PC-9 (cell line): ENCODE measurements around the gene SENP8.
"Not testable (repeated sequence)": the region's sequence is repeated elsewhere in the genome, so short reads cannot be mapped to it uniquely, and the experiment has no call there.

Experiments
- EZH2 ChIP-seq: fragments of 200-600 bp; sonication (generic); IDR thresholded peaks from 2 replicates; pipeline ENCODE4 v1.8.0; 2017; ENCODE audit warnings: antibody characterized with exemption, low read depth
- TF ChIP-seq, protein P1 (sequence below): fragments of 200-600 bp; sonication (generic); conservative IDR thresholded peaks from 2 replicates; pipeline ENCODE4 v1.6.1; 2017; ENCODE audit warnings: mixed run types, antibody characterized with exemption, mild to moderate bottlenecking, moderate library complexity

DNA sequence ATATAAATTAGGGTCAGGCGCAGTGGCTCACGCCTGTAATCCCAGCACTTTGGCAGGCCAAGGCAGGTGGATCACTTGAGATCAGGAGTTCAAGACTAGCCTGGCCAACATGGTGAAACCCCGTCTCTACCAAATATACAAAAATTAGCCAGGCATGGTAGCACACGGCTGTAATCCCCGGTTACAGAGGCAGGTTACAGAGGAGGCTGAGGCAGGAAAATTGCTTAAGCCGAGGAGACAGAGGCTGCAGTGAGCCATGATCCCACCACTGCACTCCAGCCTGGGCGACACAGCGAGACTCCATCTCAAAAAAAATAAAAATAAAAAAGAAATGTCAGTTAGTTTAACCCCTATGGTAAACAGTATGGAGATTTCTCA is 46.8 kb upstream of the SENP8 start:
- TF ChIP-seq, protein P1, sequence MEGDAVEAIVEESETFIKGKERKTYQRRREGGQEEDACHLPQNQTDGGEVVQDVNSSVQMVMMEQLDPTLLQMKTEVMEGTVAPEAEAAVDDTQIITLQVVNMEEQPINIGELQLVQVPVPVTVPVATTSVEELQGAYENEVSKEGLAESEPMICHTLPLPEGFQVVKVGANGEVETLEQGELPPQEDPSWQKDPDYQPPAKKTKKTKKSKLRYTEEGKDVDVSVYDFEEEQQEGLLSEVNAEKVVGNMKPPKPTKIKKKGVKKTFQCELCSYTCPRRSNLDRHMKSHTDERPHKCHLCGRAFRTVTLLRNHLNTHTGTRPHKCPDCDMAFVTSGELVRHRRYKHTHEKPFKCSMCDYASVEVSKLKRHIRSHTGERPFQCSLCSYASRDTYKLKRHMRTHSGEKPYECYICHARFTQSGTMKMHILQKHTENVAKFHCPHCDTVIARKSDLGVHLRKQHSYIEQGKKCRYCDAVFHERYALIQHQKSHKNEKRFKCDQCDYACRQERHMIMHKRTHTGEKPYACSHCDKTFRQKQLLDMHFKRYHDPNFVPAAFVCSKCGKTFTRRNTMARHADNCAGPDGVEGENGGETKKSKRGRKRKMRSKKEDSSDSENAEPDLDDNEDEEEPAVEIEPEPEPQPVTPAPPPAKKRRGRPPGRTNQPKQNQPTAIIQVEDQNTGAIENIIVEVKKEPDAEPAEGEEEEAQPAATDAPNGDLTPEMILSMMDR: not testable (repeated sequence)
- TF ChIP-seq EZH2: not testable (repeated sequence)
